Activated T-helper 2 cell treated with anti-CD3 and anti-CD28 coated beads, Interferon-gamma antibody, Interleukin-2, Interleukin-4, amounts not matched to agents 10 μg/mL and 5 μg/mL and 100 μg/mL, durations not matched to agents 14 hours and 24 hours and 36 hours (primary cell): Measurements from ENCODE around the gene MYO5C. TPM values are rescaled to one million over a fixed set of nuclear protein-coding genes. Genes with fewer than 3 reads are reported as not detected.

Experiments used
- DNase-seq: peaks from one replicate; pipeline ENCODE4 v3.0.0; 2021; ENCODE audit warnings: low spot score
- H3K27ac Mint-ChIP-seq: one replicate; pipeline ENCODE4 v1.8.0; 2021; ENCODE audit warnings: mixed read lengths
- H3K27me3 Mint-ChIP-seq: one replicate; pipeline ENCODE4 v1.8.0; 2021; ENCODE audit warnings: low read depth, mixed read lengths
- H3K36me3 Mint-ChIP-seq: one replicate; pipeline ENCODE4 v1.8.0; 2021; ENCODE audit warnings: low read depth, mixed read lengths
- H3K4me1 Mint-ChIP-seq: one replicate; pipeline ENCODE4 v1.8.0; 2021; ENCODE audit warnings: low read depth, mixed read lengths
- H3K4me3 Mint-ChIP-seq: one replicate; pipeline ENCODE4 v1.8.0; 2021; ENCODE audit warnings: low read depth, mild to moderate bottlenecking, moderate library complexity, mixed read lengths
- H3K9me3 Mint-ChIP-seq: one replicate; pipeline ENCODE4 v1.8.0; 2021; ENCODE audit warnings: mixed read lengths
- intact Hi-C: fragments of 100-400 bp; cut with micrococcal nuclease; formaldehyde crosslinking; loops from one replicate; pipeline ENCODE4 v1.15.1; 2023
- total RNA-seq: library from RNA; stranded (reverse); gene quantifications from 2 replicates; pipeline ENCODE4 v1.2.3, GENCODE V29; 2022

The MYO5C gene
- total RNA-seq, 1 donor from 2014 or later, result 0.32 TPM

DNA sequence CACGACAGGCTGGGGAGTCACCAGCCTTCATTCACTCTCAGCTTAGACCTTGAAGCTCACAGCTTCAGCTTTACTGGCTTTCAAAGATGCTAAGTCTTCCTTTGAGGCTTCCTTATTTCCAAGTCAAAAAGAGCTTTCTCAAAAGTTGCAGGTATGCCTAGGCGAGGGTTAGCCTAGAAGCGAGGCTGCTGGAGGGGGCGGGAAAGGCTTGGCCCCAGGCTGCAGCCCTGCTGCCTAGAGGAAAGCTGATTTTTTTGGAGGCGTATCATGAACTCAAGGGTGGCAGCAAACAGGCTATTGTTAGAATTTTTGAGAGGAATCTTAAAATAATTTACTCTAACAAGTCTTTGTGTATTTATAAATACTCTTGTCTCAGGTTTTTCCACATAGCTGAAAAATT, 37.1 kb downstream of the MYO5C start:
- DNase-seq, result no peak
- Mint-ChIP-seq H3K36me3 (peaks cover 11% of the 10 kb centered on the region), H3K27ac (no peak overlapping the region), H3K4me1 (peaks cover 58% of the 10 kb centered on the region), H3K9me3 (no peaks in the 10 kb centered on the region), H3K27me3 (no peaks in the 10 kb centered on the region), H3K4me3 (no peak overlapping the region)
- intact Hi-C loops, result loop anchor here (5.0 to 10.0 kb wide), 3 partner anchors 34 to 524 kb away; partner anchors contain the start of gene LYSMD2

DNA sequence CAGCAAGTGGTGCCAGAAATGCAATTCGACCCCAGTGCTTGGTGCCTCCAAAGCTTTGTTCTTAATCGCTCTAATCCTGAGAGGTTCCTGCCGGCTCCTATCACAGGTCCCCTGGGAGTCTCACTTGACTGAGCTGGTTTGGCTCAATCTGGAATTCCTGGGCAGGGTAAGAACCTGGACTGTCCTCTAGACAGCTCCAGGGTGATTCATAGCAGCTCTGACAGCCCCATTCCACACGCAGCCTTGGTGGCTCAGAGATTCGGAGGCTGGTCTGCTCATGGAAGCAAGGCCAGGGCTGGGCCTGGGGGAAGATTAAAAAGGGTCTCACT, 37.9 kb downstream of the MYO5C start:
- H3K4me1 Mint-ChIP-seq, result peaks cover 54% of the 10 kb centered on the region
- DNase-seq, result no peak
- intact Hi-C loops, result loop anchor here (5.0 to 10.0 kb wide), 3 partner anchors 35 to 523 kb away; partner anchors contain the start of gene LYSMD2
- H3K27me3 Mint-ChIP-seq, result no peaks in the 10 kb centered on the region
- no peak overlapping the region for H3K4me3 Mint-ChIP-seq
- no peaks in the 10 kb centered on the region for H3K9me3 Mint-ChIP-seq
- peaks cover 5% of the 10 kb centered on the region for H3K36me3 Mint-ChIP-seq
- no peak overlapping the region for H3K27ac Mint-ChIP-seq

DNA sequence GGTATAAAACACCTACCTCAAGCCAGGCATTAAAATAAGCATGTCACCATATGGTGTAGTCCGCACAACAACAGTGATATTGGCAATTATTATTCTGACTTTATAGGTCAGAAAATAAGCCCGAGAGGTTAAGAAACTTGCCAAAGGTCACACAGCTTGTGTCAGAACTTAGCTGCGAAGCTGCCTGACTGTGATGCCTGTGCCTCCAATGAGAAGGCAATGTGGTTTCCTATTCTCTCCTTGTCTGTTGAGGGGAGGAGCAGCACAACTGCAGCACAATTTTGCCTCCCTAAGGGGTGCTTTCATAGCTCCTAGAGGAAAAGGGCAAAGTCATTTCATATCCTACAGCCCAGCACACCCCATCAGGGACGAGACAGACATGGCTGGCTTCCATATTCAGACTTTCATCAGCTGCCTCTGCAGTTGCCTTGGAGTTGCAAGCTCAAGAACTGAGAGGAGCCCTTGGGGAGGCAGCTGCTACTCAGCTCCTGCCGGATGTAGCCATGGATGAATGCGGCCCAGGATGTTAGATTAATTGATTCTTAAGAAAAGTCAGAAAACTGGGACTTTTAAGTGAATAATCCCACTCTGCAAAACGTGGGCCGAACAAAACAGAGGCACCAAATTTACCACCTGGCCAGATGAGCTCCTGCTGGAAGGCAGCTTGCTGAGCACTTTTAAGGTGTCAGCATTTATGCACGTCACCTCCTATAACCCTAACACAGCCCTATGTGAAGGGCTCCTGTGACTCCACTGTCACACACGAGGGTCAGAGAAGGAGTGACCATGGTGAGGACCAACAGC, 38.5 kb downstream of the MYO5C start:
- H3K4me3 Mint-ChIP-seq, result no peak overlapping the region

DNA sequence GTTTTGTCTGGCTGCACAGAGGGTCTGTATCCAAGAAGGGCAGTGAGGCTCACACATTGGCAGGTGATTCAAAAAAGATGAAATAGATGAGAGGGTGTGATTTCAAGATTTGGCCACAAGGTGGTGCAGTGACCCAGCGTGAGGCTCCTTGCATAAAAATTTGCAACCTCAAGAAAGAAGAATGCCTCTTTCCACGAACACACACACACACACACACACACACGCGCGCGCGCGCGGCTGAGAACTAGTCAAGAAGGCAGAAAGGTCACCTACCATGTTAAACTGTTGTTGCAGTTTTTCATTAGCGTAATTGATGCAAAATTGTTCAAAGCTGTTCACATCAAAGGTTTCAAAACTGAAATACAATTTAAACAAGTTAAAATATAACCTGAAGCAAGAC, 39.2 kb downstream of the MYO5C start:
- DNase-seq, result peak; percentile 68
- H3K9me3 Mint-ChIP-seq, result no peaks in the 10 kb centered on the region
- H3K4me3 Mint-ChIP-seq, result peak overlapping the region; percentile 54
- no peaks in the 10 kb centered on the region for H3K27me3 Mint-ChIP-seq
- peak overlapping the region; percentile 77 for H3K27ac Mint-ChIP-seq
- intact Hi-C loops, result loop anchor here (1.0 to 10.0 kb wide), 5 partner anchors 36 to 522 kb away; partner anchors contain the start of gene LYSMD2
- no peaks in the 10 kb centered on the region for H3K36me3 Mint-ChIP-seq
- peaks cover 42% of the 10 kb centered on the region for H3K4me1 Mint-ChIP-seq

More for the DNA sequence above, 38.5 kb downstream of the MYO5C start:
- intact Hi-C loops, result loop anchor here (1.0 to 10.0 kb wide), 5 partner anchors 35 to 522 kb away; partner anchors contain the start of gene LYSMD2
- no peaks in the 10 kb centered on the region for H3K9me3 Mint-ChIP-seq
- H3K27me3 Mint-ChIP-seq, result no peaks in the 10 kb centered on the region
- H3K36me3 Mint-ChIP-seq, result peaks cover 3% of the 10 kb centered on the region
- no peak for DNase-seq
- H3K4me1 Mint-ChIP-seq, result peaks cover 49% of the 10 kb centered on the region
- no peak overlapping the region for H3K27ac Mint-ChIP-seq

DNA sequence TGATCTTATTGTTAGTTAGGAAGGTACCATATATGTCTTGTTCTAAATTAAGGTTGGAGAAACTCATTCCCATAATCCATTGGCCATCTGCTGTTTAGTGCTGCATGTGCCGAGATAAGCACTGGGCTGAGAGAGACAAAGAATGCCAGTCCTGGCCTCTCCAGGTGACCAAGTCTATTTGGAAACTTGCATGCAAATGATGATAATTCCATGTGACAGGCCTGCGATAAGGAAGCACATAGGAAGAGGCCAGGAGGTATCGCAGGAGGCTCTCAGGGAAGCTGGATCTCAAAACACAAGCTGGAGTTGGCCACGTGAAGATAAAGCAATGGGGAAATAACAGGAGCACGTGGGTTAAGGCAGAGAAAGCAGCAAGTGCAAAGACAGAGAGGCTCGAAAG, 39.7 kb downstream of the MYO5C start:
- H3K9me3 Mint-ChIP-seq, result no peaks in the 10 kb centered on the region
- no peak overlapping the region for H3K4me3 Mint-ChIP-seq
- intact Hi-C loops, result loop anchor here (1.0 to 10.0 kb wide), 5 partner anchors 36 to 521 kb away; partner anchors contain the start of gene LYSMD2
- no peak for DNase-seq
- H3K27me3 Mint-ChIP-seq, result no peaks in the 10 kb centered on the region
- no peaks in the 10 kb centered on the region for H3K36me3 Mint-ChIP-seq
- peaks cover 38% of the 10 kb centered on the region for H3K4me1 Mint-ChIP-seq
- H3K27ac Mint-ChIP-seq, result no peak overlapping the region

DNA sequence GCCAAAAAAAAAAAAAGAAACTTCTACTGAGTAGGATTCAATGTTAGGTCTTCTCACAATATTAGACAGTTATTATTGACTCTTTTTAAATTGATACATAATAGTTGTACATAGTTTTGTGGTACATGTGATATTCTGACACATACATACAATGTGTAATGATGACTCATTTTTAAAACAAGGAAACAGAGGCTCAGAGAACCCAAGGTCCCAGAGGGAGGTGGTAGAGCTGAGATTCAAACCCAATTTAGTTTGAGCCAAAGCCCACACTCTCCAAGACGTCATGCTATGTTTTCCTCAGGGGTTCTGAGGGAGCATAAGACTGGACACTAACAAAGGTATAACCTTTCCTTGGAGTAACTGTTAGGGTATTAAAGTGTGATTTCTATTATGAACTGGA, 40.6 kb downstream of the MYO5C start:
- Mint-ChIP-seq H3K27ac (no peak overlapping the region), H3K4me1 (peaks cover 32% of the 10 kb centered on the region), H3K4me3 (no peak overlapping the region), H3K9me3 (no peaks in the 10 kb centered on the region), H3K36me3 (no peaks in the 10 kb centered on the region), H3K27me3 (no peaks in the 10 kb centered on the region)
- DNase-seq, result no peak
- intact Hi-C loops, result loop anchor here (5.0 to 10.0 kb wide), 3 partner anchors 37 to 520 kb away; partner anchors contain the start of gene LYSMD2

DNA sequence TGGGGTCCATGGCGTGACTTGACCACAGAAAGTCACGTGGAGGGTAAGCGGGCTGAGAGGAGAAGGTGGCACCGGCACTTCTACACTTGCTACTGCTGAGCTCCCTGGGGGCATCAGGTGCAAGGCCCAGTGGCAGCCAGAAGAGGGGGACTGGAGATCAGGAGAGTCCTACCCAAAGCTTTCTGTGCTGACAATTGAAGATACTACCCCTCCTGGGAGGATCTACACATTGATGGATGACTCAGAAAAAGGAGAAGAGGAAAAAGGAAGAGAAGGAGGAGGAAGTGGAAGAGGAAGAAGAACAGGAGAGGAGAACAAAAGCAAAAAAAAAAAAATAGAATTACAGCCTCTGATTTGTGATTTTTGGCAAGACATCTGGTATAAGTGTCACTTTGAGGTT, 41.2 kb downstream of the MYO5C start:
- H3K27me3 Mint-ChIP-seq, result no peaks in the 10 kb centered on the region
- H3K36me3 Mint-ChIP-seq, result no peaks in the 10 kb centered on the region
- H3K4me3 Mint-ChIP-seq, result no peak overlapping the region
- DNase-seq, result no peak
- no peak overlapping the region for H3K27ac Mint-ChIP-seq
- no peaks in the 10 kb centered on the region for H3K9me3 Mint-ChIP-seq
- H3K4me1 Mint-ChIP-seq, result peaks cover 32% of the 10 kb centered on the region
- intact Hi-C loops, result loop anchor here (10.0 kb wide), 2 partner anchors 230 to 520 kb away; partner anchors contain the start of gene LYSMD2

DNA sequence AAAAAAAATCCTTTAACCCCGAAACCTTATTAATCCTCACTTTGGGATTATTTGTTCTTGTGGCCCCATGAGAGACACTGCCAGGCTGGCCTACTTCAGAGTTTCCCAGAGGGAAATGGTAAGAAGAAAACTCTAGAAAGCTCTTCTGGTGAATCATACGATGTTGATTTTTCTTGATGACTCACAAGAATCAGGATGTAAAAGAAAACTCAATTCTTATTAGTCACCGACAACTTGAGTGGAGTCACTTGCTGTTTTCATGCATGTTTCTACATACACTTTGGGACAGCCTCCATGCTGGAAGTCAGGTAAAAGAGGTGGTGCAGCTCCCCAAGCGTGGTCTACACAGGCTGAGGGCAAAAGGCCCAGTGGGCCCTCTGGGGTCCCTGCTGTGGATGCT, 42.8 kb downstream of the MYO5C start:
- intact Hi-C loops, result loop anchor here (10.0 kb wide), 2 partner anchors 232 to 518 kb away; partner anchors contain the start of gene LYSMD2
- H3K4me3 Mint-ChIP-seq, result no peak overlapping the region
- no peak for DNase-seq
- no peaks in the 10 kb centered on the region for H3K36me3 Mint-ChIP-seq
- peaks cover 30% of the 10 kb centered on the region for H3K4me1 Mint-ChIP-seq
- H3K27me3 Mint-ChIP-seq, result peaks cover 6% of the 10 kb centered on the region
- H3K27ac Mint-ChIP-seq, result no peak overlapping the region
- H3K9me3 Mint-ChIP-seq, result no peaks in the 10 kb centered on the region

DNA sequence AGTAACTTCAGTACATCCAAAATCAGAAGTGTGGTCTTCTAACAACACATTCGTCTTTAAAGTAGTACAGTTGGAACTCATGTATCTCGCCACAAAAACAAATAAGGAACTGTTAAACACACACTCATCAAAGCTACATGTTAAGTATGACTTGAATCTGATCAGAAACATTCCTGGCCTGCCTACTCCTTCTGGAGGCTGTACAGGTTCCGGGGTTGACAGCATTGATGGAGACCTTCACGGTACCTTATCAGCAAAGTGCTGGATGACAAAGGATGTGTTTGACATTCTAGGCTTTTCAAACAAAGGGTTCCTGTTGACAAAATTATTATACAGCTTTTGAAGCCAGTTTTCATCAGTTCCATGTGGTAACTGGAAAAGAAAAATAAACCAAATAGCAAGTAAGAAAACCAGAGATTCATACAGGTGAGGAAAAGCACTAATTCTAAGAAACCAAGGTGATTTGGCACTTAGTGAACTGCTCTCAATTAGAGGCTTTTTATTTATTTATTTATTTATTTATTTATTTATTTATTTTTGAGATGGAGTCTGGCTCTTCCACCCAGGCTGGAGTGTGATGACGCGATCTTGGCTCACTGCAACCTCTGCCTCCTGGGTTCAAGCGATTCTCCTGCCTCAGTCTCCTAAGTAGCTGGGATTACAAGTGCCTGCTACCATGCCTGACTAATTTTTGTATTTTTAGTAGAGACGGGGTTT, 44.3 kb downstream of the MYO5C start:
- H3K27me3 Mint-ChIP-seq, result peaks cover 10% of the 10 kb centered on the region
- no peaks in the 10 kb centered on the region for H3K36me3 Mint-ChIP-seq
- H3K9me3 Mint-ChIP-seq, result no peaks in the 10 kb centered on the region
- no peak overlapping the region for H3K4me3 Mint-ChIP-seq
- intact Hi-C loops, result loop anchor here (10.0 kb wide), 2 partner anchors 233 to 517 kb away; partner anchors contain the start of gene LYSMD2
- DNase-seq, result no peak
- H3K4me1 Mint-ChIP-seq, result peaks cover 21% of the 10 kb centered on the region
- H3K27ac Mint-ChIP-seq, result no peak overlapping the region

DNA sequence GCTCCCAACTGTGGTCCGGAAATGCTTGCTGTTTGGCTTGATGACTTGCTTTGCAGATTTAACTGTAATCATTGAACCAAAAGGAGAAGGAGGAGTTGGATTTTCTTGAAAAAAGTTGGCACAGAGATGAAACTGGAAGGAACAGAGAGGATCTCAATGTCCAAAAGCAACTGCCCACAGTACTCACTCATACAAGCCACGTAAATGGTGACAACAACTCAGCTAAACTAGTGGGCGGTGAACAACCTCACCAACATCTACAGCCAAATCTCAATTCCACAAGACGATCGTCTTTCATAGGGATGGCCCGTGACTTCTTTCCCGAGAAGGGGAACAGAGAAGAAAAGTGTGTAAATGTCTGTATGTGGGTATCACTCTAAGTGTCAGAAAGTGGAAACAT, 48.1 kb downstream of the MYO5C start:
- intact Hi-C loops, result no loop called here
- no peaks in the 10 kb centered on the region for H3K9me3 Mint-ChIP-seq
- no peak overlapping the region for H3K4me3 Mint-ChIP-seq
- H3K27ac Mint-ChIP-seq, result no peak overlapping the region
- H3K4me1 Mint-ChIP-seq, result no peaks in the 10 kb centered on the region
- no peak for DNase-seq
- H3K27me3 Mint-ChIP-seq, result peaks cover 10% of the 10 kb centered on the region
- H3K36me3 Mint-ChIP-seq, result no peaks in the 10 kb centered on the region

DNA sequence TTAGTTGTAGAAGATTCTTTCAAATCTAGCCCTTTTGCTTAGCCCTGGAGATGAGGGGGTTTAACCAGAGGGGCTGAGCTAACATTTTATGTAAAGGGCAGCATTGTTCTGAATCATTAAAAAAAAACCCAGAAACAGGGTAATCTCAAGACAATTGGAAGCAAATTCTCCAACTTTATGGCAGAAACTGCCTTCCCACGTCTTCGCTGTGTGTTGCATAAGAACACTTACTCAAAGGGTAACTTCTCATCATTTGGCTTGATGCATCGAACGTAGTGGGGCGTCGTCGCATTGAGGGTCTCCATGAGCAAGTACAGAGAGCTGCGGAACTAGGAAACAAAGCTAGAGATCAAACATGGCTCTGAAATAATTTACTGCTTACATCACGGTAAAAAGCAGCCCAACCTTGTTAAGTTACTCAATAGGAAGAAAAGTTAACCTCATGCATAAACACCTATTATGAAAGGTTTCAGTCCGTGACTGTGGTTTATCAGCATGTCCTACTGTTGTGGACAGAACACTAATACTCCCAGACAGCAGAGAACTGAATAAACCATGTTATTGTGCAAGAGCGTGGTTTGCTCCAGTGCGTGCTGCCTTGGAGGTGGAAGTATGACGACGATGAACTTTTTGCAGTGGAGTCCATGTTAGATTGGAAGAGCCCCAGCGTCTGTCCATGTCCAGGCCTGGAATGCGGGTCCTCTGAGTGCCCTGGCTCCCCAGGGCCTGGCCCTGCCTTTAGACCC, 48.7 kb downstream of the MYO5C start:
- Mint-ChIP-seq H3K4me1 (peaks cover 2% of the 10 kb centered on the region), H3K9me3 (no peaks in the 10 kb centered on the region), H3K27me3 (peaks cover 10% of the 10 kb centered on the region), H3K36me3 (no peaks in the 10 kb centered on the region), H3K4me3 (no peak overlapping the region), H3K27ac (no peak overlapping the region)
- intact Hi-C loops, result no loop called here
- DNase-seq, result no peak

DNA sequence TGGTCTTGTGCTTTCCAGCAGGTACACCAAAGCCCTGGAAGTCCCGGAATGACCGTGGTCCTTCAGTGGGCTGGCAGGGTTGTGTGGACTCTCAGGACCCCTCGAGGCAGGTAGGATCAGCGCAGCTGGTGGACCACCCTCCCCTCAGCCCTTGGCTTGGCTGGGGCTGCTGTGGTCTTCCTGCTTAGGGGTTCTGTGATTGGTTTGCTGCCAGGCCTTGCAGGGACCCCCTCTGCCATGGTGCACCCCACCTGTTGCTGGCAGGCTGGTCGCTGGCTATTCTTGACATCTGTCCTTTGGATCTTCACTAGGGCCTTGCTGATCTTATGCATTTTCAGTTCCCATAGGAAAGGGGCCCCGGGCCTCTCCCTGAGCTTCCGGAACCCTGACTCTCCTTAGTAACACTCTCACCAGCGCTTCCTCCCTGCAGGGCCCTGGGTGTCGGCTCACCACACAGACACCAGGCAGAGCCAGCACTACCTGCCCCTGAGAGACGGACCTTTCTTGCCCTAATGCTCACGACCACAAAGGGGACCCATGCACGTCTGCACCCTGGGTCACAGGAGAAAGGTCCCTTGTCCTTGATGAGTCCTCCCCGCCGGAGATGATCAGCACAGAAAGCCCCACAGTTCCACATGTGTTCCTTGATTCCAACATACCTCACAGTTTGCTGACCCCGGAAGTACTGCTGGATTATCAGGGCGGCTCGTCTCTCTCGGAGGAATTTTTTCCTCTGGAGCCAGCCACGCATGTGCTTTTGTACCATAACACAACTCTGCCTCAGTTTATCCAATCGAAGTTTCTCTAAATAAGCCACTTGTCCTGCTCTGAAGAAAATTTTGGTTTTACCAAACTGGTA, 51.7 kb downstream of the MYO5C start:
- peaks cover 9% of the 10 kb centered on the region for H3K4me1 Mint-ChIP-seq
- intact Hi-C loops, result no loop called here
- H3K27me3 Mint-ChIP-seq, result peaks cover 10% of the 10 kb centered on the region
- no peaks in the 10 kb centered on the region for H3K9me3 Mint-ChIP-seq
- no peaks in the 10 kb centered on the region for H3K36me3 Mint-ChIP-seq
- H3K4me3 Mint-ChIP-seq, result no peak overlapping the region
- no peak for DNase-seq
- no peak overlapping the region for H3K27ac Mint-ChIP-seq
